GM19438 (cell line): Measurements from ENCODE around the gene ABCA2.

Experiments
- ATAC-seq: cut with Tn5 transposase; IDR thresholded peaks from one replicate; pipeline ENCODE4 v1.9.1; 2021; ENCODE audit warnings: low read depth; ENCODE audit not compliant: unreplicated experiment

ABCA2 gene

GRCh38 chr9:137000177-137000930 lies 27.7 kb downstream of the ABCA2 start:
- ATAC-seq: peak; percentile 71

- ATAC-seq: no peak
These were observed 30.2 kb downstream of the ABCA2 start for GRCh38 chr9:136997830-136998234.

GRCh38 chr9:136997371-136997770 lies 30.7 kb downstream of the ABCA2 start:
- ATAC-seq: no peak

GRCh38 chr9:136996361-136997292 lies 31.4 kb downstream of the ABCA2 start, which contains the start of gene CLIC3:
Gene CLIC3 (minus strand): TSS chr9:136996568. CDS start chr9:136996543, 25 bp downstream.
- no peak for ATAC-seq

- ATAC-seq: no peak
These were observed 32.2 kb downstream of the ABCA2 start for GRCh38 chr9:136995772-136996311.

- no peak for ATAC-seq
These were observed 32.7 kb downstream of the ABCA2 start for GRCh38 chr9:136995362-136995761.

- no peak for ATAC-seq
These were observed 33.2 kb downstream of the ABCA2 start for GRCh38 chr9:136994888-136995230.

- ATAC-seq: no peak
These were observed 33.7 kb downstream of the ABCA2 start for GRCh38 chr9:136994180-136994887.

GRCh38 chr9:136992819-136993369 lies 35.1 kb downstream of the ABCA2 start:
- no peak for ATAC-seq

GRCh38 chr9:136991993-136992818 lies 35.8 kb downstream of the ABCA2 start, which contains the start of gene PAXX:
Gene PAXX (plus strand): TSS chr9:136992422. CDS start chr9:136992444, 22 bp downstream.
- ATAC-seq: peak; percentile 71

- ATAC-seq: no peak
These were observed 37.7 kb downstream of the ABCA2 start for GRCh38 chr9:136990242-136990911.

- no peak for ATAC-seq
These were observed 39.2 kb downstream of the ABCA2 start for GRCh38 chr9:136988872-136989271.

GRCh38 chr9:136985853-136986252 lies 42.2 kb downstream of the ABCA2 start:
- no peak for ATAC-seq

- ATAC-seq: no peak
These were observed 42.9 kb downstream of the ABCA2 start for GRCh38 chr9:136985027-136985602.

- ATAC-seq: no peak
These were observed 43.5 kb downstream of the ABCA2 start for GRCh38 chr9:136984464-136985026.

- ATAC-seq: no peak
These were observed 44.3 kb downstream of the ABCA2 start for GRCh38 chr9:136983656-136984314.

GRCh38 chr9:136983167-136983566 lies 44.9 kb downstream of the ABCA2 start:
- ATAC-seq: no peak
